Spleen (tissue), 7 donors: Measurements from ENCODE around the gene MSANTD1.

Experiments used
- POLR2A ChIP-seq, 3 donors: fragments of 450-650 bp; IDR thresholded peaks; one replicate each; pipeline ENCODE4 v1.5.1; 2017; ENCODE audit warnings: antibody characterized with exemption in 3 of 3, mild to moderate bottlenecking in 1 of 3
- POLR2AphosphoS5 ChIP-seq, 3 donors: sonication (generic); formaldehyde crosslinking; IDR thresholded peaks; one replicate each; pipeline ENCODE4 v1.5.1; 2017; ENCODE audit warnings: antibody characterized with exemption in 3 of 3
- TF ChIP-seq, protein P1 (sequence below), 11 experiments: fragments of 200-600 bp in 7 of 11; fragments of 450-650 bp in 4 of 11; sonication (generic) in 4 of 11; IDR thresholded peaks in 8 of 11; conservative IDR thresholded peaks in 3 of 11; 1 replicate in 7 of 11; 2 replicates in 4 of 11; pipeline versions ENCODE4 v1.4.0 to v1.8.0; 2016 to 2021; ENCODE audit warnings: antibody characterized with exemption in 11 of 11, inconsistent platforms in 4 of 11, mild to moderate bottlenecking in 1 of 11
- donor health status: DM: no; HTN: no; CAD: no; lungs with moderate emphysema.
- donor health status: DM: no; HTN: no; CAD: no.
- donor health status: DM: no; HTN: no; CAD: no.

DNA sequence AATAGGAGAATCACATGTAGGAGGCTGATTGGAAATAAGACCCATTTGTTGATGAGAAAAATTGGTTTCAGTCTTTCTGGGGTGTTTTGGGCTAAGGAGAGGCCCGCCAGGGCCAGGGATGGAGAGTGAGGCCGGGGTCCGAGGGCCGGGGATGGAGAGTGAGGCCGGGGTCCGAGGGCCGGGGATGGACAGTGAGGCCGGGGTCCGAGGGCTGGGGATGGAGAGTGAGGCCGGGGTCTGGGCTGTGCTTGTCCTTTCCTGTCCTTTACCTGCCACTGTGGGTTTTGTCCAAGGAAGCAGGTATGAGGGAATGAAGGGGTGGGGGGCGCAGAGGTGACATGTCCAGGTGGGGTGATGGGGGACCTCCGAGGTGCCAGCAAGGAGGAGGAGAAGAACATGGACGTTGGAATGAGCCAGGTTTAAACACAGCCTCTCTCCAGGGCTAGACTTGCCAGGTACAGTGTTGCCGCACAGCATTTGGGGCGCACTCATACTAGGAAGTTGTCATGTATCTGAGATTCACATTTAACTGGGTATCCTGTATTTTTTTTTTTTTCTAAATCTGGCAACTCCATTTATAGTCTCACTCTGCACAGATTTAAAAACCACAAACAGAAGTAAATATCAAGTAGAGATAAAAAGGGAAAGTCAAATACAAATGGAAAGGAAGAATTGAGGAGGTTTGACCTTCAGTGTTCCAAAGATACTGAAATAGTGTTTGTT lies 52.7 kb downstream of the MSANTD1 start:
- TF ChIP-seq, protein P1, sequence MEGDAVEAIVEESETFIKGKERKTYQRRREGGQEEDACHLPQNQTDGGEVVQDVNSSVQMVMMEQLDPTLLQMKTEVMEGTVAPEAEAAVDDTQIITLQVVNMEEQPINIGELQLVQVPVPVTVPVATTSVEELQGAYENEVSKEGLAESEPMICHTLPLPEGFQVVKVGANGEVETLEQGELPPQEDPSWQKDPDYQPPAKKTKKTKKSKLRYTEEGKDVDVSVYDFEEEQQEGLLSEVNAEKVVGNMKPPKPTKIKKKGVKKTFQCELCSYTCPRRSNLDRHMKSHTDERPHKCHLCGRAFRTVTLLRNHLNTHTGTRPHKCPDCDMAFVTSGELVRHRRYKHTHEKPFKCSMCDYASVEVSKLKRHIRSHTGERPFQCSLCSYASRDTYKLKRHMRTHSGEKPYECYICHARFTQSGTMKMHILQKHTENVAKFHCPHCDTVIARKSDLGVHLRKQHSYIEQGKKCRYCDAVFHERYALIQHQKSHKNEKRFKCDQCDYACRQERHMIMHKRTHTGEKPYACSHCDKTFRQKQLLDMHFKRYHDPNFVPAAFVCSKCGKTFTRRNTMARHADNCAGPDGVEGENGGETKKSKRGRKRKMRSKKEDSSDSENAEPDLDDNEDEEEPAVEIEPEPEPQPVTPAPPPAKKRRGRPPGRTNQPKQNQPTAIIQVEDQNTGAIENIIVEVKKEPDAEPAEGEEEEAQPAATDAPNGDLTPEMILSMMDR (IDR thresholded peaks at IDR 0.05 in 8 of 11, conservative IDR thresholded peaks at IDR 0.05 in 3 of 11): no peak
- TF ChIP-seq POLR2AphosphoS5 (IDR thresholded peaks at IDR 0.05): no peak
- TF ChIP-seq POLR2A (IDR thresholded peaks at IDR 0.05): no peak
